Astrocyte (in vitro differentiated cells and primary cell): ENCODE measurements around the gene THSD8. TPM values are rescaled to one million over a fixed set of nuclear protein-coding genes. Genes with fewer than 3 reads are reported as not detected.
A peak's percentile ranks its signal among the peaks of the same experiment; 100 is the strongest.

ENCODE experiments used
- DNase-seq: peaks from one replicate; pipeline ENCODE4 v3.0.0-alpha.2; 2010; ENCODE audit warnings: low read depth
- FAIRE-seq: peaks from 2 replicates; lab custom pipeline; 2011; peaks lifted over from hg19 to GRCh38; lab: Jason Lieb, UNC
- H2AFZ ChIP-seq: 2 replicates; pipeline ENCODE4 v1.6.0; 2012; ENCODE audit warnings: low read depth, low read length, inconsistent platforms
- H3K27ac ChIP-seq: 2 replicates; pipeline ENCODE4 v1.5.1; 2011; ENCODE audit warnings: low read depth, low read length, inconsistent platforms
- H3K27me3 ChIP-seq: 2 replicates; pipeline ENCODE4 v1.6.0; 2011; ENCODE audit warnings: low read length, inconsistent platforms; ENCODE audit not compliant: insufficient read depth
- H3K36me3 ChIP-seq: 2 replicates; pipeline ENCODE4 v1.5.1; 2011; ENCODE audit warnings: low read length, inconsistent platforms; ENCODE audit not compliant: insufficient read depth
- H3K4me1 ChIP-seq: 2 replicates; pipeline ENCODE4 v1.5.1; 2011; ENCODE audit warnings: low read length, inconsistent platforms; ENCODE audit not compliant: insufficient read depth
- H3K4me2 ChIP-seq: 2 replicates; pipeline ENCODE4 v1.6.0; 2012; ENCODE audit warnings: low read length, inconsistent platforms
- H3K4me3 ChIP-seq: 2 replicates; pipeline ENCODE4 v1.5.1; 2011; ENCODE audit warnings: low read depth, mild to moderate bottlenecking, low read length, inconsistent platforms; ENCODE audit not compliant: insufficient read depth
- H3K79me2 ChIP-seq: 2 replicates; pipeline ENCODE4 v1.6.0; 2012; ENCODE audit warnings: mild to moderate bottlenecking, low read length, inconsistent platforms; ENCODE audit not compliant: insufficient read depth
- H3K9ac ChIP-seq: 2 replicates; pipeline ENCODE4 v1.6.0; 2012; ENCODE audit warnings: mild to moderate bottlenecking, low read length, inconsistent platforms
- H3K9me3 ChIP-seq: 2 replicates; pipeline ENCODE4 v1.5.1; 2012; ENCODE audit warnings: low read depth, mild to moderate bottlenecking, low read length, inconsistent platforms; ENCODE audit not compliant: insufficient read depth
- H4K20me1 ChIP-seq: 2 replicates; pipeline ENCODE4 v1.6.0; 2012; ENCODE audit warnings: low read length, inconsistent platforms; ENCODE audit not compliant: insufficient read depth
- H3K27ac Mint-ChIP-seq: one replicate; pipeline ENCODE4 v1.8.0; 2021; ENCODE audit warnings: mild to moderate bottlenecking, mixed read lengths; ENCODE audit not compliant: unreplicated experiment
- H3K27me3 Mint-ChIP-seq: one replicate; pipeline ENCODE4 v1.8.0; 2021; ENCODE audit warnings: low read depth, mixed read lengths; ENCODE audit not compliant: unreplicated experiment
- H3K36me3 Mint-ChIP-seq: one replicate; pipeline ENCODE4 v1.8.0; 2021; ENCODE audit warnings: low read depth, mixed read lengths; ENCODE audit not compliant: unreplicated experiment
- H3K4me1 Mint-ChIP-seq: one replicate; pipeline ENCODE4 v1.8.0; 2021; ENCODE audit warnings: low read depth, mixed read lengths; ENCODE audit not compliant: unreplicated experiment
- H3K4me3 Mint-ChIP-seq: one replicate; pipeline ENCODE4 v1.8.0; 2021; ENCODE audit warnings: mild to moderate bottlenecking, moderate library complexity, mixed read lengths; ENCODE audit not compliant: unreplicated experiment
- H3K9me3 Mint-ChIP-seq: one replicate; pipeline ENCODE4 v1.8.0; 2021; ENCODE audit warnings: mild to moderate bottlenecking, mixed read lengths; ENCODE audit not compliant: unreplicated experiment
- CTCF ChIP-seq: IDR thresholded peaks from 2 replicates; pipeline ENCODE4 v1.5.1; 2011; ENCODE audit warnings: low read depth, mild to moderate bottlenecking, inconsistent platforms, low read length, moderate library complexity; ENCODE audit not compliant: insufficient read depth
- EZH2 ChIP-seq: IDR thresholded peaks from 2 replicates; pipeline ENCODE4 v1.6.1; 2012; ENCODE audit warnings: mild to moderate bottlenecking, low read length, inconsistent platforms; ENCODE audit not compliant: insufficient read depth
- total RNA-seq: library from RNA; stranded (reverse); gene quantifications from 2 replicates; pipeline ENCODE4 v1.2.1, GENCODE V29; 2021

The THSD8 gene
- total RNA-seq, 1 donor from 2014 or later: 3.6 TPM

GRCh38 chr19:12834976-12835757 lies 33.3 kb downstream of the THSD8 start:
- Histone ChIP-seq H4K20me1 (no peaks in the 10 kb centered on the region), H3K9ac (no peak overlapping the region), H3K27me3 (peaks cover 62% of the 10 kb centered on the region), H3K4me1 (no peaks in the 10 kb centered on the region), H3K9me3 (no peaks in the 10 kb centered on the region), H3K4me3 (no peak overlapping the region), H3K4me2 (no peak overlapping the region), H3K27ac (no peak overlapping the region), H3K79me2 (no peaks in the 10 kb centered on the region), H3K36me3 (no peaks in the 10 kb centered on the region), H2AFZ (no peak overlapping the region)
- H3K27ac Mint-ChIP-seq: no peak overlapping the region
- H3K4me1 Mint-ChIP-seq: no peaks in the 10 kb centered on the region
- FAIRE-seq: no peak
- H3K36me3 Mint-ChIP-seq: no peaks in the 10 kb centered on the region
- H3K9me3 Mint-ChIP-seq: peaks cover 3% of the 10 kb centered on the region
- peaks cover 43% of the 10 kb centered on the region for H3K27me3 Mint-ChIP-seq
- no peak for DNase-seq
- TF ChIP-seq EZH2: no peak
- no peak overlapping the region for H3K4me3 Mint-ChIP-seq

GRCh38 chr19:12836529-12836863 lies 34.6 kb downstream of the THSD8 start:
- H3K27ac ChIP-seq: no peak overlapping the region
- no peaks in the 10 kb centered on the region for H4K20me1 ChIP-seq
- no peak overlapping the region for H2AFZ ChIP-seq
- H3K27me3 Mint-ChIP-seq: peaks cover 37% of the 10 kb centered on the region
- no peak for DNase-seq
- no peaks in the 10 kb centered on the region for H3K4me1 Mint-ChIP-seq
- peak overlapping the region; percentile 20 for H3K4me2 ChIP-seq
- no peak overlapping the region for H3K27ac Mint-ChIP-seq
- no peak for FAIRE-seq
- no peak overlapping the region for H3K9ac ChIP-seq
- H3K9me3 ChIP-seq: peaks cover 5% of the 10 kb centered on the region
- peaks cover 3% of the 10 kb centered on the region for H3K9me3 Mint-ChIP-seq
- H3K79me2 ChIP-seq: no peaks in the 10 kb centered on the region
- H3K27me3 ChIP-seq: peaks cover 57% of the 10 kb centered on the region
- TF ChIP-seq CTCF (no peak), EZH2 (no peak)
- no peaks in the 10 kb centered on the region for H3K36me3 Mint-ChIP-seq
- peak overlapping the region; percentile 60 for H3K4me3 Mint-ChIP-seq
- peaks cover 4% of the 10 kb centered on the region for H3K4me1 ChIP-seq
- H3K4me3 ChIP-seq: no peak overlapping the region
- H3K36me3 ChIP-seq: no peaks in the 10 kb centered on the region

- H3K27me3 Mint-ChIP-seq: peaks cover 33% of the 10 kb centered on the region
Measured at GRCh38 chr19:12837225-12837624, 35.4 kb downstream of the THSD8 start.

More at GRCh38 chr19:12837225-12837624, 35.4 kb downstream of the THSD8 start:
- Histone ChIP-seq H3K27me3 (peaks cover 49% of the 10 kb centered on the region), H3K9me3 (peaks cover 5% of the 10 kb centered on the region), H2AFZ (no peak overlapping the region), H3K4me1 (peaks cover 4% of the 10 kb centered on the region), H3K4me2 (no peak overlapping the region), H3K27ac (no peak overlapping the region), H3K9ac (no peak overlapping the region), H4K20me1 (no peaks in the 10 kb centered on the region), H3K79me2 (no peaks in the 10 kb centered on the region), H3K36me3 (no peaks in the 10 kb centered on the region), H3K4me3 (no peak overlapping the region)
- Mint-ChIP-seq H3K4me1 (no peaks in the 10 kb centered on the region), H3K9me3 (peaks cover 3% of the 10 kb centered on the region), H3K36me3 (no peaks in the 10 kb centered on the region), H3K4me3 (peak overlapping the region; percentile 58), H3K27ac (no peak overlapping the region)
- TF ChIP-seq EZH2 (no peak), CTCF (no peak)
- FAIRE-seq: no peak
- DNase-seq: no peak
